GM19025 (cell line): ENCODE results near the gene IFNL1.
"Not testable (repeated sequence)": the region's sequence is repeated elsewhere in the genome, so short reads cannot be mapped to it uniquely, and the experiment has no call there.

ENCODE experiments used
- ATAC-seq: cut with Tn5 transposase; IDR thresholded peaks from one replicate; pipeline ENCODE4 v1.9.1; 2021; ENCODE audit warnings: mild to moderate bottlenecking, low read depth, moderate library complexity; ENCODE audit not compliant: unreplicated experiment

The IFNL1 gene

GRCh38 chr19:39296055-39296645 lies at the start of gene IFNL1:
TSS of gene IFNL1 (plus strand) at chr19:39296407. CDS start at chr19:39296422, 15 bp downstream.
- no peak for ATAC-seq

GRCh38 chr19:39246951-39247669 lies 49.1 kb upstream of the IFNL1 start:
- ATAC-seq, result no peak

DNA sequence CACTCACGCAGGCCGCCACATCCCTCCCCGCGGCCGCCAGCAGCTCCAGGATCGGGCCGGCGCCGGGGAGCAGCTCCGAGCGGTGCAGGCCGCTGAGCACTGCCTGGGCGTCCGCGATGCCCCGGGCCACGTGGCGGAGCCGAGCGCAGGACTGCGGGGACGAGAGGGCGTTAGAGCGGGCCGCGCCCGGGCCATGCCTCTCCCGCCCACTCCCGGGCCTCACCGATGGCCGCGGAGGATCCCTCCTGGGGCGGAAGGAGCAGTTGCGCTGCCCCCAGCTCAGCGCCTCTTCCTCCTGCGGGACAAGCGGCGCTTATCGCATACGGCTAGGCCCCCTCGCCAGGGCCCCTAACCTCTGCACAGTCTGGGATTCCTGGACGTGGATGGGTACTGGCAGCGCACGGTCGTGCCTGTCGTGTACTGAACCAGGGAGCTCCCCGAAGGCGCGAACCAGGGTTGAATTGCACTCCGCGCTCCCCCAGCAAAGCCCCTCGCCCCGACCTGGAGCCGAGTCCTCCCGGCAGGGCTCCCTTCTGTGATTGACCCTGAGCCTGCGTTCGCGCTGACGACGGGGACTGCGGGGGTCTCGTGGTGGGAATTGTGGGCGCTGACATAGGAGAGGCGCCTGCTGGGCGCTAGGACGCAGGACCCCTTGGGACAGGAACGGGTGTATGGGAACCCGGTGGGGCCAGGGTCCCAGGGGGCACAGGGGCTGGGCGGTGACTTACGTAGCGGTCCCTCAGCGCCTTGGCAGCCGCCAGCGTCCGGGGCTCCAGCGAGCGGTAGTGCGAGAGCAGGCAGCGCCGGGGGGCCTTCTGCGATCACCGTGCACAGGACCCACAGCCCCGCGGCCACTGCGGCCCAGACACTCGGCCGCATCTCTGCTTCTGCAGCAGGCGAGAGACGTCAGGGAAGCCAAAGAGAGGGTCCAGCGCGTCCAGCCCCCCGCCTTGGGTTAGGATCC lies 48.2 kb upstream of the IFNL1 start:
- ATAC-seq, result no peak

GRCh38 chr19:39248806-39249205 lies 47.4 kb upstream of the IFNL1 start, which contains the start of gene IFNL4:
TSS of gene IFNL4 (minus strand) at chr19:39248856.
- no peak for ATAC-seq

GRCh38 chr19:39251081-39251480 lies 45.1 kb upstream of the IFNL1 start:
- no peak for ATAC-seq

DNA sequence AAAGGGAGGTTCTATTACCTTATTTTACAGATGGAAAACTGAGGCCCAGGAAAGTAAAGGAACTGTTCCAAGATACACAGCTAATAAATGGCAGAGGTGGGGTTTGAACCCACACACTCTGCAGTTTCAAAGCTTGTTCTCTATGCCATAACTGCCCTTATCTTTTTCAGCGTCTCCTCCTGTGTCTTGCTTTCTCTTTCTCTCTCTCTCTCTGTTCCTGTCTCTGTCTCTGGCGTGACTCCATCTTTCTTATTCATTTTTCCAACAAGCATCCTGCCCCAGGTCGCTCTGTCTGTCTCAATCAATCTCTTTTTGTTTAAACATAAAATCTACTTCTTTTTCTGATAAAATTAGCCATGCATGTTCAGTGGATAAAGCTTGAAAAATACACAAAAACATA lies 44.4 kb upstream of the IFNL1 start:
- no peak for ATAC-seq

- no peak for ATAC-seq
These were observed 43.7 kb upstream of the IFNL1 start for GRCh38 chr19:39252458-39252857.

DNA sequence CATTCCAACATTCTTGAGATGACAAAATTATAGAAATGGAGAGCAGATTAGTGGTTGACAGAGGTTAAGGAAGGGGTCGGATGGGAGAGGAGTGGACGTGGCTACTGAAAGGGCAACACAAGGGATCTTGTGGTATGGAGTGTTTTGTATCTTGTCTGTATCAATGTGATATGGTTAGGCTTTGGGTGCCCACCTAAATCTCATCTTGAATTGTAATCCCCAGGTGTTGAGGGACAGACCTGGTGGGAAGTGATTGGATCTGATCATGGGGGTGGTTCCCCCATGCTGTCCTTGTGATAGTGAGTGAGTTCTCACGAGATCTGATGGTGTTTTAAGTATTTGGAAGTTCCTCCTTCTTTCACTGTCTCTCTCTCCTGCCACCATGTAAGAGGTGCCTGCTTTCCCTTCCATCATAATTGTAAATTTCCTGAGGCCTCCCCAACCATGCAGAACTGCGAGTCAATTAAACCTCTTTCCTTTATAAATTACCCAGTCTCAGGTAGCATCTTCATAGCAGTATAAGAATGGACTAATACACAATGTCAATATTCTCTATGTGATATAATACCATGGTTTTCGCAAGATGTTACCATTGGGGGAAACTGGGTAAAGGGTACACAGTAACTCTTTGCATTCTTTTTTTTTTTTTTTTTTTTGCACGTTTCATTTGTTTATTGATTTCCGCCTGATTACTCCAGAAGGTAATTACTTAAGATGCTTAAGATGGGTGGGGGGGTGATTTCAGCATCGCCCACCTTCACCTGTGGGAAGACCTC lies 42.6 kb upstream of the IFNL1 start:
- no peak for ATAC-seq

- no peak for ATAC-seq
These were observed 41.5 kb upstream of the IFNL1 start for GRCh38 chr19:39254531-39255345.

GRCh38 chr19:39257227-39257626 lies 39.0 kb upstream of the IFNL1 start:
- ATAC-seq, result no peak

DNA sequence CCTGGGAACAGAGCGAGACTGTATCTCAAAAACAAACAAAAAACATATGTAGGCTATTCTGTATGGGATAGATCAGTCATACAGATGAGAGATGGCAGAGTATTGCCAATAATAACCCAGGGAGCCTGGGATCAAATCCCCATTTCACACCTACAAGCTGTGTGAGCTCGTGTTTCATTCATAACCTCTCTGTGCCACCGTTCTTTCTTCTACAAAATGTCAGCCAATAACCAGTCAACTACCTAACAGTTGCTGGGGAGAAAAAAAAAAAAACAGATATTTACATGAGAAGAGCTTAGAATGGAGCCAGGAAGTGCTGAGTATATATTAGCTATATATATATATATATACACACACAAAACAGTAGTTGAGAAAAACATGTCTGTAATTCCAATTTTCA lies 34.5 kb upstream of the IFNL1 start:
- no peak for ATAC-seq

DNA sequence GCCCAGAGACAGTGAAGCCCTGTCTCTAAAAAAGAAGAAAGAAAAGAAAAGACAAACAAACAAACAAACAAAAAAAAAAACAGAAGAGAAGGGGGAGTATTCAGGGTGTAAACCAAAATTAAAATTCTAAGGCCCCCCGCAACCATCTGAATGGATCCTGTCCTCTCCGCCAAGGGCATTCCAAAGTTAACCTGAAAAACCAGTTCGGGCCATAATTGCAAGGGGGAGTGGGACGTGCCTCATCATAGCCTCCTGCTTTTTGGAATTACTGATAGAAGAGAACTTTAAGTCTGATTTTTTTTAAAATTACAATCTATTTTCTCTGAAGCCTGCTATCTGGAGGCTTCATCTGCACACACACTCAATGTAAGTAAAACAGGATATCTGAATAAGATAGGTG lies 33.7 kb upstream of the IFNL1 start:
- no peak for ATAC-seq

DNA sequence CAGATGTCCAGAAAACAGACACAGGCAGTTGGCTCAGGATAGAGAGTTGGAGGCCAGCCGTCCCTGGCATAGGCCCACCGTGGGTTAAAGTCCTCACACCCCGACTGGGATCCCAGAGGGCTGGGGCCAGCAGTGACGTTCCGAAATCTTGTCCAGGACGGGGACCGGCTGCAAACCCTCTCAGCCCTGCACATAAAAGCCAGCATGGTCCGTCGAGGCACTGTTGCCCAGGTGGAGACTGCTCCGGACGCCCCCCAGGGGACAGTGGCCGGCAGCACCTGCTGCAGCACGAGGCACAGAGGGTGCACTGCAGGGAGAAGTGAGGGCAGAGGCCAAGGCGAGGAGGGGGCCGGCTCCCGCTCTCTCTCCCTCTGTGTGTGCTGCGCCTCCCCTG lies 32.3 kb upstream of the IFNL1 start:
- no peak for ATAC-seq

GRCh38 chr19:39264306-39265290 lies 31.6 kb upstream of the IFNL1 start:
- no peak for ATAC-seq

DNA sequence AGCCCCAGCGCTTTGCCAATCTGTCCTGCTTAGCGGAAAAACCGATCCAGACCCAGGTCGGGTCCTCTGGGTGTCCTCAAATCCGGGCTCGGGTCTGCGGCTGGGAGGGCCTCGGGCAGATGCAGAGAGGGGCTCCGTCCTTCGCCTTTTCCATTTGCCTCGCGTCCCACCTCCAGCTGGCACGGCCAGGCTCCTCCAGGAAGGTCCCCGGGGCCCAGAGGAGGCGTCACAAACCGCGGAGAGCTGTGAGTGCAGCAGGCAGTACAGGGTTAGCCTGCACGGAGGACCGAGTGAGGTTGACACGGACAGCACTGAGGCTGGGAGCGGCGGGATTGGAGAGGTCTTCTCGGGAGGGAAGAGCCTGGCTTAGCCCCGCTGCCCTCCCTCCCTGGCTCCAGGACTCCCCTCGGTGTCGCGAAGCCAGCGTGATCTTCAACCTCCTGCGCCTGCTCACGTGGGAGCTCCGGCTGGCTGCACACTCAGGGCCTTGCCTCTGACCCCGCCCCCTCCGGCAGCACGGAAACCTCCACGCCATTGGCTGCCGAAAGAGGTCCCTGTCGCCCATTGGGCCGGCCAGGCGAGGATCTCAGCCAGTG lies 30.8 kb upstream of the IFNL1 start:
- no peak for ATAC-seq

DNA sequence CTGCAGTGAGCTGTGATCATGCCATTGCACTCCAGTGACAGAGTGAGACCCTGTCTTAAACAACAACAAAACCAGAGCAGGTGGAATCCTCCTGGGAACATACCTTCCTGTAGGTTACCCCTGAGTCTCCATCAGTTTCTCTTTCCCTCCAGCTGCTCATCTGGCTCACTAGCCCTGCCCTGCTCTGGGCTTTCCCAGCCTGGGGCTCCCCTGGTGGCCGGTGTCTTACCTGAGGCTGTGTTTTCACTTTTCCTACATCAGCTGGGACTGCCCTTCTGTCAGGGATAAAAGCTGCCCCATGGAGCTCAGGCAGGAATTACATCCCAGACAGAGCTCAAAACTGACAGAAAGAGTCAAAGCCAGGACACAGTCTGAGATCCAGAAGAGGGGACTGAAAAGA lies 28.1 kb upstream of the IFNL1 start, which contains the start of gene IFNL2:
Gene IFNL2 (plus strand): TSS at position 312 of the 400 bp plus-strand sequence. CDS start 173 bp downstream, outside the sequence.
- ATAC-seq, result not testable (repeated sequence)

- ATAC-seq, result not testable (repeated sequence)
These were observed 27.5 kb upstream of the IFNL1 start for GRCh38 chr19:39268531-39269223.
